HepG2 (cell line): ENCODE data around the gene NIPAL4. TPM values are rescaled to one million over a fixed set of nuclear protein-coding genes. Genes with fewer than 3 reads are reported as not detected.

Source experiments
- ATAC-seq: fragments of 200-7000 bp; cut with Tn5 transposase; 3 replicates; pipeline ENCODE4 v1.9.1; 2020; ENCODE audit warnings: mild to moderate bottlenecking, moderate library complexity
- BruUV-seq: library from RNA; stranded (reverse); fragments of 400-500 nt; replicated peaks from 2 replicates; lab custom pipeline; 2021; lab: Mats Ljungman, UMichigan
- CTCF ChIA-PET: fragments of 300-600 bp; formaldehyde crosslinking; extraction: SDS; loops from one replicate; lab custom pipeline; 2021; ENCODE audit warnings: low total read pairs, inconsistent platforms, low intra/inter-chr PET ratio; lab: Yijun Ruan, JAX
- POLR2A ChIA-PET: fragments of 350-600 bp; sonication (Branson Sonifier 250); formaldehyde crosslinking; loops from one replicate; lab custom pipeline; 2020; ENCODE audit warnings: antibody characterized with exemption, inconsistent platforms; lab: Yijun Ruan, JAX
- DNase-seq: peaks from one replicate; pipeline ENCODE4 v3.0.0-alpha.2; 2015; ENCODE audit warnings: low spot score
- FAIRE-seq: peaks from 3 replicates; lab custom pipeline; 2011; peaks lifted over from hg19 to GRCh38; lab: Jason Lieb, UNC
- H2AFZ ChIP-seq: one replicate; pipeline ENCODE4 v1.6.1; 2011; ENCODE audit warnings: low read length, inconsistent platforms
- H3K27ac ChIP-seq: fragments of 300-600 bp; 3 replicates; pipeline ENCODE4 v1.8.0; 2011; ENCODE audit warnings: mixed run types, mild to moderate bottlenecking, mixed read lengths, low read length, inconsistent platforms; ENCODE audit not compliant: insufficient read depth; ENCODE audit errors: extremely low read length
- H3K27me3 ChIP-seq, 2 experiments: fragments of 200-600 bp in 1 of 2; 2 replicates in 1 of 2; 3 replicates in 1 of 2; pipeline versions ENCODE4 v1.6.0 to v1.8.0; 2011; ENCODE audit warnings: low read length in 2 of 2, mild to moderate bottlenecking in 2 of 2, moderate library complexity in 2 of 2, inconsistent platforms in 1 of 2; ENCODE audit not compliant: insufficient read depth in 2 of 2, control insufficient read depth in 1 of 2
- H3K36me3 ChIP-seq, 2 experiments: fragments of 200-600 bp in 1 of 2; replicated peaks in 1 of 2; 2 replicates in 1 of 2; 3 replicates in 1 of 2; pipeline versions ENCODE4 v1.5.1 to v1.8.0; 2011; ENCODE audit warnings: low read length in 2 of 2, inconsistent platforms in 1 of 2; ENCODE audit not compliant: insufficient read depth in 2 of 2, control insufficient read depth in 1 of 2
- H3K4me1 ChIP-seq: 2 replicates; pipeline ENCODE4 v1.5.1; 2012; ENCODE audit warnings: low read length, inconsistent platforms; ENCODE audit not compliant: insufficient read depth
- H3K4me2 ChIP-seq: 2 replicates; pipeline ENCODE4 v1.6.0; 2011; ENCODE audit warnings: low read depth, low read length, inconsistent platforms
- H3K4me3 ChIP-seq, 3 experiments: fragments of 200-600 bp in 1 of 3; sonication (generic), shearing (Covaris generic) in 1 of 3; replicated peaks in 1 of 3; 2 replicates each; pipeline ENCODE4 v1.5.1; 2011 to 2016; ENCODE audit warnings: low read length in 3 of 3, inconsistent platforms in 2 of 3, low read depth in 2 of 3, mild to moderate bottlenecking in 2 of 3, control low read depth in 1 of 3, mixed read lengths in 1 of 3; ENCODE audit not compliant: insufficient read depth in 1 of 3
- H3K79me2 ChIP-seq: one replicate; pipeline ENCODE4 v1.6.1; 2011; ENCODE audit warnings: low read length, inconsistent platforms; ENCODE audit not compliant: insufficient read depth
- H3K9ac ChIP-seq: 2 replicates; pipeline ENCODE4 v1.6.0; 2011; ENCODE audit warnings: mild to moderate bottlenecking, low read depth, low read length, inconsistent platforms; ENCODE audit not compliant: insufficient read depth
- H3K9me3 ChIP-seq: 2 replicates; pipeline ENCODE4 v1.5.1; 2012; ENCODE audit warnings: mild to moderate bottlenecking, low read length
- H4K20me1 ChIP-seq: 2 replicates; pipeline ENCODE4 v1.6.0; 2011; ENCODE audit warnings: inconsistent platforms, mild to moderate bottlenecking, low read length, moderate library complexity; ENCODE audit not compliant: insufficient read depth
- CREB1 ChIP-seq, 2 experiments: fragments of 450-650 bp in 1 of 2; IDR thresholded peaks; 2 replicates each; pipeline ENCODE4 v1.6.1; 2016 to 2017; ENCODE audit warnings: control low read depth in 1 of 2, mild to moderate bottlenecking in 1 of 2, missing compliant biosample characterization in 1 of 2, missing genetic modification characterization in 1 of 2
- CTCF ChIP-seq: sonication (generic); formaldehyde crosslinking; IDR thresholded peaks from 2 replicates; pipeline ENCODE4 v1.5.0; 2020; ENCODE audit warnings: mild to moderate bottlenecking, missing genetic modification reagents, moderate library complexity
- PLSCR1 ChIP-seq: sonication (generic); formaldehyde crosslinking; IDR thresholded peaks from 2 replicates; pipeline ENCODE4 v1.5.0; 2020; ENCODE audit warnings: missing genetic modification reagents, mild to moderate bottlenecking, borderline replicate concordance
- POLR2AphosphoS2 ChIP-seq: IDR thresholded peaks from 2 replicates; pipeline ENCODE4 v1.6.1; 2011; ENCODE audit warnings: low read depth, low read length, improper control_type of control experiment
- PPARG ChIP-seq: conservative IDR thresholded peaks from 2 replicates; pipeline ENCODE4 v1.6.1; 2016; ENCODE audit warnings: missing biosample characterization, missing genetic modification reagents
- PRDM15 ChIP-seq: sonication (generic); formaldehyde crosslinking; IDR thresholded peaks from 2 replicates; pipeline ENCODE4 v1.4.0; 2020; ENCODE audit warnings: missing genetic modification reagents
- ZBTB44 ChIP-seq: sonication (generic); formaldehyde crosslinking; IDR thresholded peaks from 2 replicates; pipeline ENCODE4 v1.4.0; 2020; ENCODE audit warnings: missing genetic modification reagents
- ZNF207 ChIP-seq: fragments of 450-650 bp; IDR thresholded peaks from 2 replicates; pipeline ENCODE4 v1.6.1; 2016; ENCODE audit warnings: antibody characterized with exemption, borderline replicate concordance
- ZNF780A ChIP-seq: sonication (generic); formaldehyde crosslinking; IDR thresholded peaks from 2 replicates; pipeline ENCODE4 v1.8.0; 2022; ENCODE audit warnings: mild to moderate bottlenecking, missing genetic modification reagents, moderate library complexity
- WGBS: methylation state at CpG from one replicate; pipeline ENCODE4 v1.1.6; 2017; ENCODE audit warnings: low lambda C conversion rate; 5-methylcytosine and 5-hydroxymethylcytosine counted together
- in situ Hi-C: cut with HindIII; loops from 2 replicates; pipeline ENCODE4 v1.10.0; 2017; ENCODE audit warnings: low pct_unique_long_range_greater_than_20kb; ENCODE audit not compliant: extremely low pct_ligation_motif_present
- intact Hi-C: fragments of 100-400 bp; cut with micrococcal nuclease; formaldehyde crosslinking; loops from one replicate; pipeline ENCODE4 v1.10.0; 2022; ENCODE audit not compliant: unreplicated experiment
- polyA plus RNA-seq, 8 experiments: library from polyadenylated mRNA; depleted of rRNA in 3 of 8; stranded (reverse) in 7 of 8; unstranded in 1 of 8; fragments of >200 nt; fragmentation: Illumina TruSeq in 4 of 8; extraction: Trizol in 4 of 8; gene quantifications; 2 replicates each; pipeline versions ENCODE4 v1.2.1 to v1.2.3, GENCODE V29; 2011 to 2016; ENCODE audit warnings: low read depth in 4 of 8, missing spikeins in 1 of 8, mixed read lengths in 1 of 8; ENCODE audit not compliant: insufficient read depth in 1 of 8
- total RNA-seq, 5 experiments: library from RNA; depleted of rRNA; stranded (reverse); fragments of >200 nt; fragmentation: Illumina TruSeq; extraction: Trizol; gene quantifications; 2 replicates each; pipeline ENCODE4 v1.2.3, GENCODE V29; 2016; ENCODE audit warnings: low read depth in 1 of 5

NIPAL4 gene
- total and polyA plus RNA-seq, 2 of the 13 experiments (the other 11 are each of a cell fraction or from before 2014, with no cell fraction given) = not detected

GRCh38 chr5:157431544-157432200 lies 28.3 kb upstream of the NIPAL4 start (continued):
- TF ChIP-seq CTCF (CRISPR knock-in tag) = peak; percentile 66
- TF ChIP-seq ZNF780A (CRISPR knock-in tag) = no peak
- no peak for TF ChIP-seq PLSCR1 (CRISPR knock-in tag)
- TF ChIP-seq PPARG (CRISPR knock-in tag) = no peak

- no peak overlapping the region for H3K9ac ChIP-seq
- H3K27me3 ChIP-seq = no peaks in the 10 kb centered on the region
- H2AFZ ChIP-seq = no peak overlapping the region
- ChIA-PET POLR2A (no interaction called here), CTCF (no interaction called here)
- no peaks in the 10 kb centered on the region for H3K79me2 ChIP-seq
- H3K9me3 ChIP-seq = no peaks in the 10 kb centered on the region
- intact Hi-C loops = loop anchor here (10.0 kb wide), 1 partner anchor 281 kb away; no protein-coding TSS in a partner anchor
- no peaks in the 10 kb centered on the region for H4K20me1 ChIP-seq
- no peaks in the 10 kb centered on the region for H3K4me1 ChIP-seq
- no peaks in the 10 kb centered on the region for H3K36me3 ChIP-seq
- H3K4me2 ChIP-seq = no peak overlapping the region
- no TSS peak for BruUV-seq
- no peak for TF ChIP-seq ZNF207
- TF ChIP-seq POLR2AphosphoS2 = no peak
- peak; percentile 78 for TF ChIP-seq CREB1 (IDR thresholded peaks at IDR 0.05)
- no peak for TF ChIP-seq CREB1 (CRISPR knock-in tag; IDR thresholded peaks at IDR 0.05)
- TF ChIP-seq PRDM15 (CRISPR knock-in tag) = no peak
- TF ChIP-seq ZBTB44 (CRISPR knock-in tag) = no peak
- TF ChIP-seq, all 625 proteins: peak for 1
- FAIRE-seq = no peak
- no peak overlapping the region for H3K27ac ChIP-seq
- no peak for ATAC-seq
- no peak for DNase-seq
- no peak overlapping the region for H3K4me3 ChIP-seq
- 38% methylated on average over 2 of the region's 4 CpGs for WGBS
- in situ Hi-C loops = no loop called here
These were observed 25.9 kb upstream of the NIPAL4 start for GRCh38 chr5:157434096-157434495.
